Panc1 (cell line): ENCODE data around the gene TBX4. TPM values are rescaled to one million over a fixed set of nuclear protein-coding genes. Genes with fewer than 3 reads are reported as not detected.

Experiments used
- ATAC-seq: fragments of 200-7000 bp; cut with Tn5 transposase; 2 replicates; pipeline ENCODE4 v1.9.1; 2020; ENCODE audit warnings: mild to moderate bottlenecking, moderate library complexity
- BruUV-seq: library from RNA; stranded (reverse); fragments of 400-500 nt; replicated peaks from 2 replicates; lab custom pipeline; 2021; lab: Mats Ljungman, UMichigan
- CTCF ChIA-PET: fragments of 300-600 bp; sonication (Branson Sonifier 250); formaldehyde crosslinking; loops from one replicate; lab custom pipeline; 2022; ENCODE audit warnings: antibody characterized with exemption; lab: Charles Lee
- POLR2A ChIA-PET: fragments of 300-600 bp; sonication (Branson Sonifier 250); formaldehyde crosslinking; loops from one replicate; lab custom pipeline; 2022; ENCODE audit warnings: antibody characterized with exemption; lab: Charles Lee
- DNase-seq: peaks from one replicate; pipeline ENCODE4 v3.0.0-alpha.2; 2010; ENCODE audit warnings: low read depth, low spot score
- H3K27ac ChIP-seq: 2 replicates; pipeline ENCODE4 v1.5.1; 2011; ENCODE audit warnings: mild to moderate bottlenecking, low read length, inconsistent platforms
- H3K27me3 ChIP-seq: fragments of 200-500 bp; sonication (Bioruptor generic); 2 replicates; pipeline ENCODE4 v1.6.0; 2014; ENCODE audit warnings: low read length, inconsistent platforms; ENCODE audit not compliant: control insufficient read depth, insufficient read depth
- H3K36me3 ChIP-seq: fragments of 200-500 bp; sonication (Bioruptor generic); 2 replicates; pipeline ENCODE4 v1.5.1; 2014; ENCODE audit warnings: inconsistent platforms, mild to moderate bottlenecking, low read length, moderate library complexity; ENCODE audit not compliant: control insufficient read depth, insufficient read depth
- H3K4me1 ChIP-seq: 2 replicates; pipeline ENCODE4 v1.5.1; 2011; ENCODE audit warnings: inconsistent platforms, mild to moderate bottlenecking, low read length, moderate library complexity; ENCODE audit not compliant: control insufficient read depth, insufficient read depth
- H3K4me3 ChIP-seq, 2 experiments: 2 replicates each; pipeline ENCODE4 v1.5.1; 2011 to 2012; ENCODE audit warnings: low read depth in 2 of 2, low read length in 2 of 2, mild to moderate bottlenecking in 2 of 2, inconsistent platforms in 1 of 2, moderate library complexity in 1 of 2
- H3K9me3 ChIP-seq: fragments of 200-500 bp; sonication (Bioruptor generic); 2 replicates; pipeline ENCODE4 v1.5.1; 2014; ENCODE audit warnings: low read depth, mild to moderate bottlenecking, inconsistent platforms, low read length, moderate library complexity; ENCODE audit not compliant: control insufficient read depth, insufficient read depth
- CTCF ChIP-seq: fragments of 450-650 bp; IDR thresholded peaks from 2 replicates; pipeline ENCODE4 v1.5.1; 2017; ENCODE audit warnings: mild to moderate bottlenecking
- POLR2AphosphoS5 ChIP-seq: IDR thresholded peaks from 2 replicates; pipeline ENCODE4 v1.6.1; 2012; ENCODE audit warnings: mild to moderate bottlenecking, low read depth, low read length, moderate library complexity
- REST ChIP-seq, 2 experiments: IDR thresholded peaks; 2 replicates each; pipeline ENCODE4 v1.6.1; 2011 to 2012; ENCODE audit warnings: low read depth in 2 of 2, control low read depth in 1 of 2, low read length in 1 of 2, mild to moderate bottlenecking in 1 of 2, moderate library complexity in 1 of 2; ENCODE audit not compliant: insufficient read depth in 1 of 2
- SIN3A ChIP-seq: IDR thresholded peaks from 2 replicates; pipeline ENCODE4 v1.6.1; 2012; ENCODE audit warnings: low read depth, mild to moderate bottlenecking, low read length, moderate library complexity, borderline replicate concordance; ENCODE audit not compliant: insufficient read depth
- TCF7L2 ChIP-seq: IDR thresholded peaks from 2 replicates; pipeline ENCODE4 v1.6.1; 2011; ENCODE audit warnings: mild to moderate bottlenecking, low read depth, low read length, inconsistent platforms
- in situ Hi-C: cut with HindIII; loops from 2 replicates; pipeline ENCODE4 v1.10.0; 2016; ENCODE audit warnings: low sequenced_read_pairs, low pct_unique_long_range_greater_than_20kb
- intact Hi-C: fragments of 100-400 bp; cut with micrococcal nuclease; formaldehyde crosslinking; loops from one replicate; pipeline ENCODE4 v1.10.0; 2022; ENCODE audit not compliant: unreplicated experiment
- total RNA-seq: library from RNA; stranded (reverse); gene quantifications from one replicate; pipeline ENCODE4 v1.2.1, GENCODE V29; 2021; ENCODE audit not compliant: unreplicated experiment

Gene TBX4
- total RNA-seq, 1 experiment from 2014 or later: not detected

- Histone ChIP-seq H3K27me3 (no peaks in the 10 kb centered on the region), H3K36me3 (no peaks in the 10 kb centered on the region), H3K9me3 (no peaks in the 10 kb centered on the region), H3K4me1 (peaks cover 18% of the 10 kb centered on the region), H3K4me3 (peak overlapping the region; percentile 63 to 74), H3K27ac (peak overlapping the region; percentile 88)
- in situ Hi-C loops: no loop called here
- peak; percentile 11; the same call in 1 of the 2 replicates for ATAC-seq
- ChIA-PET CTCF (interaction anchor here (0.6 to 2.3 kb wide), 6 partner anchors 138 to 692 kb away, joined by 3 to 15 read pairs (median 4); no protein-coding TSS in a partner anchor), POLR2A (interaction anchor here (0.6 kb wide), 1 partner anchor 168 kb away, joined by 3 read pairs; no protein-coding TSS in a partner anchor)
- TF ChIP-seq CTCF (no peak), SIN3A (no peak), TCF7L2 (no peak), REST (IDR thresholded peaks at IDR 0.05; ENCODE audit: insufficient read depth in 1 of 2, low read depth in 2 of 2, low read length in 1 of 2) (no peak), POLR2AphosphoS5 (no peak)
- intact Hi-C loops: loop anchor here (1.0 kb wide), 1 partner anchor 138 kb away; no protein-coding TSS in a partner anchor
- BruUV-seq: no TSS peak
- no peak for DNase-seq
Measured at GRCh38 chr17:61412860-61413660, 39.2 kb upstream of the TBX4 start.

GRCh38 chr17:61413661-61414126 is 38.5 kb upstream of the TBX4 start:
- BruUV-seq: no TSS peak
- CTCF ChIA-PET: interaction anchor here (0.8 to 2.3 kb wide), 3 partner anchors 137 to 423 kb away, joined by 3 to 15 read pairs (median 3); no protein-coding TSS in a partner anchor
- Histone ChIP-seq H3K9me3 (no peaks in the 10 kb centered on the region), H3K4me1 (peaks cover 15% of the 10 kb centered on the region), H3K4me3 (no peak overlapping the region), H3K27ac (no peak overlapping the region), H3K27me3 (no peaks in the 10 kb centered on the region), H3K36me3 (no peaks in the 10 kb centered on the region)
- POLR2A ChIA-PET: interaction anchor here (0.6 kb wide), 1 partner anchor 167 kb away, joined by 3 read pairs; no protein-coding TSS in a partner anchor
- no peak for ATAC-seq
- no peak for DNase-seq
- intact Hi-C loops (loop anchor here (1.0 kb wide), 1 partner anchor 138 kb away; no protein-coding TSS in a partner anchor), in situ Hi-C loops (no loop called here)
- no peak for TF ChIP-seq POLR2AphosphoS5
- TF ChIP-seq SIN3A: no peak
- no peak for TF ChIP-seq TCF7L2
- TF ChIP-seq REST (IDR thresholded peaks at IDR 0.05; ENCODE audit: insufficient read depth in 1 of 2, low read depth in 2 of 2, low read length in 1 of 2): no peak
- TF ChIP-seq CTCF: no peak
